ENCODE data around the gene GAB1. TPM values are rescaled to one million over a fixed set of nuclear protein-coding genes. Genes with fewer than 3 reads are reported as not detected.

Gene GAB1
- total and polyA plus RNA-seq, 11 donors: 15.3 to 130 (median 80.4) TPM

GRCh38 chr4:143355540-143356217 is 19.0 kb downstream of the GAB1 start:
- H3K27me3 ChIP-seq: no peaks in the 10 kb centered on the region
- DNase-seq (no peak), ATAC-seq (peak in 3 of 4 donors; percentile 23 to 35 (median 31))
- H3K36me3 ChIP-seq: no peaks in the 10 kb centered on the region
- 48 to 63% (median 57%) methylated on average over 6 of the region's 6 CpGs for WGBS, 4 donors
- peak overlapping the region in 11 of 12 donors; percentile 2 to 80 (median 62) for H3K27ac ChIP-seq
- peaks cover 4 to 97% (median 75%) of the 10 kb centered on the region in 12 donors for H3K4me1 ChIP-seq
- no peaks in the 10 kb centered on the region for H3K9me3 ChIP-seq
- intact Hi-C loops (cut with DNase I): no loop called here
- no peak for TF ChIP-seq CTCF (IDR thresholded peaks at IDR 0.05)
- TF ChIP-seq POLR2A (IDR thresholded peaks at IDR 0.05): no peak
- H3K4me3 ChIP-seq: peak overlapping the region in 2 of 12 donors; percentile 4 to 6

GRCh38 chr4:143356493-143356892 is 19.8 kb downstream of the GAB1 start:
- TF ChIP-seq POLR2A (IDR thresholded peaks at IDR 0.05) (no peak), CTCF (IDR thresholded peaks at IDR 0.05) (no peak)
- peak overlapping the region in 8 of 12 donors; percentile 3 to 80 (median 65) for H3K27ac ChIP-seq

GRCh38 chr4:143357161-143357845 is 20.6 kb downstream of the GAB1 start:
- ATAC-seq (peak in 1 of 4 donors; percentile 7), DNase-seq (no peak)
- Histone ChIP-seq H3K4me1 (peaks cover 6 to 100% (median 82%) of the 10 kb centered on the region in 12 donors), H3K27me3 (no peaks in the 10 kb centered on the region), H3K9me3 (no peaks in the 10 kb centered on the region), H3K36me3 (no peaks in the 10 kb centered on the region), H3K4me3 (no peak overlapping the region), H3K27ac (peak overlapping the region in 8 of 12 donors; percentile 3 to 80 (median 64))
- no peak for TF ChIP-seq POLR2A (IDR thresholded peaks at IDR 0.05)
- TF ChIP-seq CTCF (IDR thresholded peaks at IDR 0.05): no peak
- intact Hi-C loops (cut with DNase I): no loop called here
- WGBS, 4 donors: 78 to 92% (median 83%) methylated on average over 1 of the region's 1 CpG

More at GRCh38 chr4:143356493-143356892, 19.8 kb downstream of the GAB1 start:
- Histone ChIP-seq H3K9me3 (no peaks in the 10 kb centered on the region), H3K36me3 (no peaks in the 10 kb centered on the region), H3K27me3 (no peaks in the 10 kb centered on the region), H3K4me3 (no peak overlapping the region), H3K4me1 (peaks cover 6 to 100% (median 82%) of the 10 kb centered on the region in 12 donors)
- DNase-seq: no peak
- intact Hi-C loops (cut with DNase I): no loop called here
- peak in 3 of 4 donors; percentile 45 to 56 (median 52) for ATAC-seq
- WGBS, 4 donors: 22 to 38% (median 29%) methylated on average over 3 of the region's 3 CpGs

GRCh38 chr4:143358419-143358818 is 21.7 kb downstream of the GAB1 start:
- TF ChIP-seq CTCF (IDR thresholded peaks at IDR 0.05) (no peak), POLR2A (IDR thresholded peaks at IDR 0.05) (no peak)
- no peak for ATAC-seq
- Histone ChIP-seq H3K27me3 (no peaks in the 10 kb centered on the region), H3K27ac (peak overlapping the region in 9 of 12 donors; percentile 1 to 82 (median 39)), H3K4me3 (no peak overlapping the region), H3K4me1 (peaks cover 6 to 100% (median 82%) of the 10 kb centered on the region in 12 donors), H3K36me3 (no peaks in the 10 kb centered on the region), H3K9me3 (no peaks in the 10 kb centered on the region)
- WGBS, 4 donors: 50 to 57% (median 54%) methylated on average over 3 of the region's 3 CpGs
- intact Hi-C loops (cut with DNase I): no loop called here
- no peak for DNase-seq

Measured in heart left ventricle (tissue), 16 donors.